Testis (tissue), 2 donors: ENCODE data around the gene TECPR2.

Experiments used
- POLR2A ChIP-seq: fragments of 450-650 bp; IDR thresholded peaks from one replicate; pipeline ENCODE4 v1.6.1; 2017; ENCODE audit warnings: antibody characterized with exemption, mild to moderate bottlenecking, moderate library complexity
- TF ChIP-seq, protein P1 (sequence below), 3 experiments: fragments of 450-650 bp in 2 of 3; fragments of 200-600 bp in 1 of 3; sonication (generic) in 1 of 3; IDR thresholded peaks; one replicate each; pipeline ENCODE4 v1.5.1; 2016 to 2019; ENCODE audit warnings: antibody characterized with exemption in 3 of 3, mild to moderate bottlenecking in 2 of 3, moderate library complexity in 1 of 3

DNA sequence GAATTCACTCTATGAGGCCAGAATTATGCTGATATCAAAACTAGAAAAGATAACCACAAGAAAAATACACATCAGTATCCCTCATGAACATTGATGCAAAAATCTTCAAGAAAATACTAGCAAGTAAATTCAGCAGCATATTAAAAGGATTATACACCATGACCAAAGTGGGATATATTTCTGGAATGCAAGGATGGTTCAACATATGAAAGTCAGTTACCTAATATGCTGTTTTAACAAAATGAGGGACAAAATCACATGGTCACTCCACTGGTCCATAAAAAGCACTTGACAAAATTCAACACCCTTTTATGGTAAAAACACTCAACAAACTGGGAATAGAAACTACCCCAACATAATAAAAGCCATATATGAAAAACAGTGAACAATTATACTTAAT lies 40.3 kb downstream of the TECPR2 start:
- TF ChIP-seq, protein P1, sequence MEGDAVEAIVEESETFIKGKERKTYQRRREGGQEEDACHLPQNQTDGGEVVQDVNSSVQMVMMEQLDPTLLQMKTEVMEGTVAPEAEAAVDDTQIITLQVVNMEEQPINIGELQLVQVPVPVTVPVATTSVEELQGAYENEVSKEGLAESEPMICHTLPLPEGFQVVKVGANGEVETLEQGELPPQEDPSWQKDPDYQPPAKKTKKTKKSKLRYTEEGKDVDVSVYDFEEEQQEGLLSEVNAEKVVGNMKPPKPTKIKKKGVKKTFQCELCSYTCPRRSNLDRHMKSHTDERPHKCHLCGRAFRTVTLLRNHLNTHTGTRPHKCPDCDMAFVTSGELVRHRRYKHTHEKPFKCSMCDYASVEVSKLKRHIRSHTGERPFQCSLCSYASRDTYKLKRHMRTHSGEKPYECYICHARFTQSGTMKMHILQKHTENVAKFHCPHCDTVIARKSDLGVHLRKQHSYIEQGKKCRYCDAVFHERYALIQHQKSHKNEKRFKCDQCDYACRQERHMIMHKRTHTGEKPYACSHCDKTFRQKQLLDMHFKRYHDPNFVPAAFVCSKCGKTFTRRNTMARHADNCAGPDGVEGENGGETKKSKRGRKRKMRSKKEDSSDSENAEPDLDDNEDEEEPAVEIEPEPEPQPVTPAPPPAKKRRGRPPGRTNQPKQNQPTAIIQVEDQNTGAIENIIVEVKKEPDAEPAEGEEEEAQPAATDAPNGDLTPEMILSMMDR (IDR thresholded peaks at IDR 0.05): no peak
- no peak for TF ChIP-seq POLR2A
